Ovary (tissue), 3 donors: ENCODE results near the gene GALNT13.

Experiments used
- CTCF ChIP-seq, 3 donors: fragments of 450-650 bp in 2 of 3; fragments of 200-600 bp in 1 of 3; IDR thresholded peaks; one replicate each; pipeline versions ENCODE4 v1.5.1 to v1.8.0; 2016 to 2022; ENCODE audit warnings: antibody characterized with exemption in 3 of 3, mild to moderate bottlenecking in 1 of 3
- EP300 ChIP-seq: sonication (generic); formaldehyde crosslinking; IDR thresholded peaks from one replicate; pipeline ENCODE4 v1.6.1; 2017; ENCODE audit warnings: antibody characterized with exemption
- POLR2A ChIP-seq: fragments of 450-650 bp; IDR thresholded peaks from one replicate; pipeline ENCODE4 v1.6.1; 2017; ENCODE audit warnings: antibody characterized with exemption, mild to moderate bottlenecking, moderate library complexity
- donor health status: DM: no; HTN: no; CAD: no.

GRCh38 chr2:154207288-154208047, 335.7 kb downstream of the GALNT13 start:
- TF ChIP-seq CTCF (IDR thresholded peaks at IDR 0.05) (no peak), POLR2A (no peak), EP300 (no peak)
